ENCODE data around the gene DOK7.

DNA sequence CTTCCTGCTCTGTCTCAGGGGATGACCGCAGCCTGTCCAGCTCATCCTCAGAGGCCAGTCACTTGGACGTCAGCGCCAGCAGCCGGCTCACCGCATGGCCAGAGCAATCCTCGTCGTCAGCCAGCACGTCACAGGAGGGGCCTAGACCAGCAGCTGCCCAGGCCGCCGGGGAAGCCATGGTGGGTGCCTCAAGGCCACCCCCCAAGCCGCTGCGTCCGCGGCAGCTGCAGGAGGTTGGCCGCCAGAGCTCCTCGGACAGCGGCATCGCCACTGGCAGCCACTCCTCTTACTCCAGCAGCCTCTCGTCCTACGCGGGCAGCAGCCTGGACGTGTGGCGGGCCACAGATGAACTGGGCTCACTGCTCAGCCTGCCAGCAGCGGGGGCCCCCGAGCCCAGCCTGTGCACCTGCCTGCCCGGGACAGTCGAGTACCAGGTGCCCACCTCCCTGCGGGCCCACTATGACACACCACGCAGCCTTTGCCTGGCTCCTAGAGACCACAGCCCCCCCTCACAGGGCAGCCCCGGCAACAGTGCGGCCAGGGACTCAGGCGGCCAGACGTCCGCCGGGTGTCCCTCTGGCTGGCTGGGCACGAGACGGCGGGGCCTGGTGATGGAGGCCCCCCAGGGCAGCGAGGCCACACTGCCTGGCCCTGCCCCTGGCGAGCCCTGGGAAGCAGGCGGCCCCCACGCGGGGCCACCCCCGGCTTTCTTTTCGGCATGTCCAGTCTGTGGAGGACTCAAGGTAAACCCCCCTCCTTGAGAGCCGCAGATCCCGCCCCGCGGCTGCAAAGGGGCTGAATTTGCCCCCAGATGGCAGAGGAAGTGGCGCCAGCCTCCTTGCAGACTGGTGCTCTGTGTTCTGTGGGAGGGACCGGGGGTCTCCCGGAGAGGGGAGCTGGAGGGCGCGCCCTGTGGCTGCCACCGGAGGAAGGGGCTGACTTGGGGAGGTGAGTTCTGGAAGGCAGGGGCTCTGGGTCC lies 29.9 kb downstream of the DOK7 start:
- no peak for TF ChIP-seq CTCF (IDR thresholded peaks at IDR 0.05; ENCODE audit: low read length)
- TF ChIP-seq EZH2phosphoT487 (IDR thresholded peaks at IDR 0.05; ENCODE audit: low read length) = no peak
- no peak for TF ChIP-seq EZH2 (optimal IDR thresholded peaks at IDR 0.05; ENCODE audit: low read depth, low read length)

Measured in MM.1S (cell line).